Left forelimb (tissue), 1 donor: ENCODE data around the gene PYCARD.
"Not testable (repeated sequence)": the region's sequence is repeated elsewhere in the genome, so short reads cannot be mapped to it uniquely, and the experiment has no call there.

ENCODE experiments used
- DNase-seq: peaks from one replicate; pipeline ENCODE4 v3.0.0-alpha.2; 2018; ENCODE audit warnings: low spot score

The PYCARD gene

GRCh38 chr16:31202414-31203375, at the start of gene PYCARD:
Gene PYCARD, minus strand, starts transcription at chr16:31202760. Its CDS starts 70 bp downstream, at chr16:31202690.
- DNase-seq: peak; percentile 76

- no peak for DNase-seq
Measured at GRCh38 chr16:31251435-31251834, 48.9 kb upstream of the PYCARD start.

DNA sequence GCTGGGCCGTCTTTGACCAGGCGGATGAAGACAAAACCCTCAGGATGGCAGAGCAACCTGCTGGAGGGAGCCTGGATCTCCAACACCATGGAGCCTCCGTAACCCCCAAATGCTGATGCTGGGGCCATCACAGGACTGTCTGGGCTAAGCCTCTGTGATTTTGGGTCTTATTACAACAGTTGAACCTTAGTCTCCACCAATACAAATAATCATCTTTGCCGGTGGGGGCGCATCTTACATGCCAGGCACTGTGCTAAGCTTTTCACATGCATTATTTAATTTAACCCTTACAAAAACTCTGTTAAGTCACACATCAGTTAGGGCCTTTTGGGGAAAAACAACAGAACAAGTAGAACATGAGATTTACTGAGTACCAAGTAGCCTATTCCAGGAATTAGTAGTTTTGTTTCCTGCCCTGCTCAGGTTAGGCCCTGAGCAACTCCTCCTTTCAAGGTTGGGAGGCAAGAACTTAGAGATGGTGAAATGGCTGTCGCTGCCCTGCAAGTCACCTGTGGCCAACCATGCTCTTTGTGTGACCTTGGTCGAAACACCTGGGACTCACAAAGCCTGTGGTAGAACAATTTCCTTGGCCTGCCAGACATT, 48.3 kb upstream of the PYCARD start:
- DNase-seq: no peak

GRCh38 chr16:31248344-31248743, 45.8 kb upstream of the PYCARD start:
- no peak for DNase-seq

- no peak for DNase-seq
Measured at GRCh38 chr16:31246296-31246695, 43.7 kb upstream of the PYCARD start.

GRCh38 chr16:31245598-31245997, 43.0 kb upstream of the PYCARD start:
- not testable (repeated sequence) for DNase-seq

DNA sequence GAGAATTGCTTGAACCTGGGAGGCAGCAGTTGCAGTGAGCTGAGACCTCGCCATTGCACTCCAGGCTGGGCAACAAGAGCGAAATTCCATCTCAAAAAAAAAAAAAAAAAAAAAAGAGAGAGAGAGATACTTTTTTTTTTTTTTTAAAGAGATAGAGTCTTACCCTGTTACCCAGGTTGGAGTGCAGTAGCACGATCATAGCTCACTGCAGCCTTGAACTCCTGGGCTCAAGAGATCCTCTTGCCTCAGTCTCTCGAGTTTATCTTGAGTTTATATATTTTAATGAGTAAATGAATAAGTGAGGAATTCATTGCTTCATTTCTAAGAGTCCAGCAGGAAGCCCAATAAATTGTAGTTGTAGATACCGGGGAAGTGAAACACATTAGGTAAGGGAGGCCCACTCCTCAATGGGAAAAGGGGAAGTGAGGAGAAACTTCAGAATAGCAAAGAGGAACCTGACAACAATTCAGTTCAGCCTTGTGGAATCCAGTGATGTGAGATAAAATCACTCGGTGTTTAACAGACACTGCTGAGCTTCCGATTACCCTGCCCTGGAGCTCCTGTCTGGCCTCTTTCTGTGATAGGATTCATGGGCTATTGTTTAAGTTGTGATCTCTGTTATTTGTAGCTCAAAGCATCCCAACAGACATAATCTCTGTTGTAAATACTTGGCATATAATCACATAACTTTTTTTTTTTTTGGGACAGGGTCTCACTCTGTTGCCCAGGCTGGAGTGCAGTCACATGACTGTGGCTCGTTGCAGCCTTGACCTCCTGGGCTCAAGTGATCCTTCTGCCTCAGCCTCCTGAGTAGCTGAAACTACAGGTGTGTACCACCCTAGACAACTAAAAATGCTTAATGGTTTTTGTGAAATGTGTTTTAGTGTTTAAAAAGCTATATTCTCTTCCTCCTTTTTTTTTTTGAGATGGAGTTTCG, 41.4 kb upstream of the PYCARD start:
- no peak for DNase-seq

DNA sequence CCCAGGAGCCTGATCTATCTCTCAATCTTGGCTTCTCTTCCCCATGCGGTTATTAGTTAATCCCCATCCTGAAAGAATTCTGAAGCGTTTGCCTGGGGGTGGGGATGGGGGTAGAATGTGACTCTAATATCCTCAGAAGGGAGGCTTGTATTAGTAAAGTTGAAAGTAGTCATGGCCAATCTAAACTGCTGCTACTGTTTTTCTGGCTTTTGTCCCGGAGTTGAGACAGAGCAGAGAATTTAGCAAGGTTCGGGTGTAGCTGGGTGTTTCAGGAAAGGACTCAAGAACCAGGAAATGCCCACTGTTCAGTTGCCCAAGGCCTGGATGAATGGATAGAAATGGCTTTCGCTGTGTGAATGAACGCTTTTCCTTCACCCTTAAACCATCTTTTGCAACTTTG, 39.6 kb upstream of the PYCARD start:
- no peak for DNase-seq

GRCh38 chr16:31238041-31238440, 35.5 kb upstream of the PYCARD start:
- DNase-seq: no peak

- no peak for DNase-seq
Measured at GRCh38 chr16:31229501-31229900, 26.9 kb upstream of the PYCARD start.

DNA sequence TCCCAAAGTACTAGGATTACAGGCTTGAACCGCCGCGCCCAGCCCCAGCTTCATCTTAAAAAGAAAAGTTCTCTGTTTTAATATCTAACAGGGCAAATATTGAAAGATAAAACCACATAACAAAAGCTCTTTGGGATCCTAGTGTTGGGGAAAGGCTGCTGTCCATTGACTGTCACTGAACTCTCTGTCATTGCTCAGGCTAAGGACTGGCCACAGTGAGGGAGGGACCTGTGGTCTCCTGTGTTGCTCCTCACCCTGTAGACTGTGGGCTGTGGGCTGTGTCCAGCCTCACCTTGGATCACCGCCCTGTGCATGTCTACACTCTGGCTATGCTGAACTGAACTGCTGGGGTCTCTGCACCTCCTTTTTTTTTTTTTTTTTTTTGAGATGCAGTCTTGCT, 25.6 kb upstream of the PYCARD start:
- DNase-seq: no peak

GRCh38 chr16:31225193-31225592, 22.6 kb upstream of the PYCARD start:
- DNase-seq: no peak

DNA sequence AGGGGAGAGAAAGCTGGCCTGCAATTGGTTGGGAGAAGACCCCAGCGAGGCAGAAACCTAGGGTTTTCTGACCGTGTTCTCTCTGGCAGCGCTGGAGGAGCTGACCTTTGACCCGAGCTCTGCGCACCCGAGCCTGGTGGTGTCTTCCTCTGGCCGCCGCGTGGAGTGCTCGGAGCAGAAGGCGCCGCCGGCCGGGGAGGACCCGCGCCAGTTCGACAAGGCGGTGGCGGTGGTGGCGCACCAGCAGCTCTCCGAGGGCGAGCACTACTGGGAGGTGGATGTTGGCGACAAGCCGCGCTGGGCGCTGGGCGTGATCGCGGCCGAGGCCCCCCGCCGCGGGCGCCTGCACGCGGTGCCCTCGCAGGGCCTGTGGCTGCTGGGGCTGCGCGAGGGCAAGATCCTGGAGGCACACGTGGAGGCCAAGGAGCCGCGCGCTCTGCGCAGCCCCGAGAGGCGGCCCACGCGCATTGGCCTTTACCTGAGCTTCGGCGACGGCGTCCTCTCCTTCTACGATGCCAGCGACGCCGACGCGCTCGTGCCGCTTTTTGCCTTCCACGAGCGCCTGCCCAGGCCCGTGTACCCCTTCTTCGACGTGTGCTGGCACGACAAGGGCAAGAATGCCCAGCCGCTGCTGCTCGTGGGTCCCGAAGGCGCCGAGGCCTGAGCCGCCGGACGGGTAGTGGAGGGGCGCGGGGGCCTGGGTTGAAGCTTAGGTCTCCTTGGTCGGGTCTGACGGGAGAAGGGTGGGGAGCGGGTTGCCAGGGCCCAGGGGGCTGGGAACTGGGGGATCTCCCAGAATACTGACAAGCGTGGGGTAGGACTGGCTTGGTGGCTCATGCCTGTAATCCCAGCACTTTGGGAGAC, 21.8 kb upstream of the PYCARD start:
- no peak for DNase-seq

- DNase-seq: no peak
Measured at GRCh38 chr16:31223044-31223443, 20.5 kb upstream of the PYCARD start.

DNA sequence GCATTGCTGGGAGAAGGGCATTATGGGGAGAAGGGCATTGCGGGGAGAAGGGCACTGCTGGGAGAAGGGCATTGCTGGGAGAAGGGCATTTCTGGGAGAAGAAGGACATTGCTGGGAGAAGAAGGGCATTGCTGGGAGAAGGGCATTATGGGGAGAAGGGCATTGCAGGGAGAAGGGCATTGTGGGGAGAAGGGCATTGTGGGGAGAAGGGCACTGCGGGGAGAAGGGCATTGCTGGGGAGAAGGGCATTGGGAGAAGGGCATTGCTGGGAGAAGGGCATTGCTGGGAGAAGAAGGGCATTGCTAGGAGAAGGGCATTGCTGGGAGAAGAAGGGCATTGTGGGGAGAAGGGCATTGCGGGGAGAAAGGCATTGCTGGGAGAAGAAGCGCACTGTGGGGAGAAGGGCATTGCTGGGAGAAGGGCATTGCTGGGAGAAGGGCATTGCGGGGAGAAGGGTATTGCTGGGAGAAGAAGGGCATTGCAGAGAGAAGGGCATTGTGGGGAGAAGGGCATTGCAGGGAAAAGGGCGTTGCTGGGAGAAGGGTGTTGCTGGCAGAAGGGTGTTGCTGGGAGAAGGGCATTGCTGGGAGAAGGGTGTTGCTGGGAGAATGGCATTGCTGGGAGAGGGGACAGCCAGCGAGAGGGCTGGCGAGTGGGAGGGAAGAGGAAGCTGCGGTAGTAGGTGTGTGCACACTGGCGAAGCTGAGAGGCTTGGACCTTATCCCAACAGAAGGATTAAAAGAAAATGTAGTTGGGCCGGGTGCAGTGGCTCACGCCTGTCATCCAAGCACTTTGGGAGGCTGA, 19.0 kb upstream of the PYCARD start:
- no peak for DNase-seq

- DNase-seq: no peak
Measured at GRCh38 chr16:31219154-31219741, 16.7 kb upstream of the PYCARD start.

GRCh38 chr16:31217136-31217530, 14.6 kb upstream of the PYCARD start:
- DNase-seq: no peak

- no peak for DNase-seq
Measured at GRCh38 chr16:31216422-31217135, 14.0 kb upstream of the PYCARD start, which contains the start of gene PYDC1. Gene PYDC1, minus strand, starts transcription at chr16:31217135. Its CDS starts 107 bp downstream, at chr16:31217028.
